ENCODE data around the gene FGD4.

GRCh38 chr12:32475724-32476123 is 76.4 kb downstream of the FGD4 start:
- TF ChIP-seq POLR2AphosphoS5 (IDR thresholded peaks at IDR 0.05; ENCODE audit: low read depth, low read length) (no peak), TAF1 (IDR thresholded peaks at IDR 0.05; ENCODE audit: low read depth, low read length) (no peak), POLR2A (IDR thresholded peaks at IDR 0.05; ENCODE audit: low read depth, low read length) (no peak), SPI1 (IDR thresholded peaks at IDR 0.05; ENCODE audit: low read depth, low read length) (no peak)
